A549 treated with Hydrocortisone at 1 μM for 4 hours (cell line): ENCODE results near the gene HP. TPM values are rescaled to one million over a fixed set of nuclear protein-coding genes. Genes with fewer than 3 reads are reported as not detected.

Experiments
- total RNA-seq: library from RNA; stranded (reverse); fragments of 200-300 nt; extraction: Qiagen RNA extraction; gene quantifications from 5 replicates; pipeline ENCODE4 v1.2.3, GENCODE V29; 2022

HP gene
- total RNA-seq = not detected in 5 replicates

GRCh38 chr16:72054254-72054847 is at the start of gene HP:
HP (plus strand) TSS chr16:72054505; CDS start chr16:72054653, 148 bp downstream.

GRCh38 chr16:72008424-72009216 is 45.7 kb upstream of the HP start, which contains the start of gene DHODH:
DHODH (plus strand) TSS chr16:72008744; CDS start chr16:72008765, 21 bp downstream.

GRCh38 chr16:72093448-72094265 is 39.4 kb downstream of the HP start, which contains the start of the genes DHX38 and TXNL4B:
DHX38 (plus strand) TSS chr16:72093847; CDS start chr16:72096158, 2,311 bp downstream.
TXNL4B (minus strand) TSS chr16:72093620; CDS start chr16:72090749, 2,871 bp downstream.

Other genes with a start within 250 kb of the HP start
- gene AP1G1, start 245.7 kb upstream of the HP start, total RNA-seq = 40.1 to 53.2 TPM (median 44.1 TPM) in 5 replicates
- 13.7 to 21.8 TPM (median 17.5 TPM) in 5 replicates for gene ATXN1L, start 208.5 kb upstream of the HP start, total RNA-seq
- gene ZNF821, start 170.3 kb upstream of the HP start, total RNA-seq = 3.4 to 4.1 TPM (median 4.1 TPM) in 5 replicates
- 165 to 208 TPM (median 172 TPM) in 5 replicates for gene IST1, start 159.0 kb upstream of the HP start, total RNA-seq
- gene PKD1L3, start 54.1 kb upstream of the HP start, total RNA-seq = not detected in 5 replicates
- gene DHODH, start 45.8 kb upstream of the HP start, total RNA-seq = 12.8 to 16.1 TPM (median 13.0 TPM) in 5 replicates
- not detected in 5 replicates for gene HPR, start 8.7 kb downstream of the HP start, total RNA-seq
- 19.7 to 23.9 TPM (median 22.3 TPM) in 5 replicates for gene TXNL4B, start 39.1 kb downstream of the HP start, total RNA-seq
- 45.6 to 58.9 TPM (median 47.9 TPM) in 5 replicates for gene DHX38, start 39.3 kb downstream of the HP start, total RNA-seq
- 0.05 to 0.37 TPM (median 0.13 TPM) in 4 of 5 replicates, not detected in the other for gene PMFBP1, start 117.7 kb downstream of the HP start, total RNA-seq